ENCODE results near the gene DGKZ.

Gene DGKZ

DNA sequence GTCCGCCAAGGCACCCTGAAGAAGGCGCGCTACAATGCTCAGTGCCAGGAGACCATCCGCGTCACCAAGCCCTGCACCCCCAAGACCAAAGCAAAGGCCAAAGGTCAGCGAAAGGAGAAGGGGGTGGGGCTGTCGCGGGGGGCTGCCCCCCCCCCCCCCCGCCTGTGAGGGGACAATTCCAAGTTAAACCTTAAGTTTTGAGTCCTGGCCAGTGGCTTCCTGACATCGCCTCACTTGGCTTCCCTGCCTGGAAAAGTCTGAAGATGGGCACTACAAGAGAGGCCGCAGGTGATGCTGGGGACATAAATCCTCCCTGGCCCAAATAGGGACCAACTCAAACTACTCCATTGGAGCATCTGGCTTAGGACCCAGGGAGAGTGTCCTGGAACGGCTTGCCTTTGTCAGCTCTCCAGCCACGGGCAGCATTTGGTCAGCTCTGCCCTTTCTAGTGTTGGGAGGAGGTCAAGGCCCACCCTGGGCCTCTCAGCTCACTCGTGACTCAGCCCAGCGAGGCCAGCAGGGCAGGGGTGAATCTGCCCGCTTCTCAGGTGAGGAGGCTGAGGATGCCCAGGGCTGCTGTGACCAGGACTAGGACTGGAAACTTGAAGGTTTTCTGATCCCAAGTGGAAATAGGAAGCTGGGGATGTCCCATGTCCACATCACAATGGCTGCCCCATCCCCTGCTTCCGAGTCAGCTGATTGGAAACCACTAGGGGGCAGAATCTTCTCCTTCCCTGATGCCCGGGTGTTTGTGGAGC lies 35.6 kb downstream of the DGKZ start:
- peak overlapping the region; percentile 92 for H3K9ac ChIP-seq (ENCODE audit: insufficient read length, low read depth)
- DNase-seq (ENCODE audit: low read depth, low spot score) = no peak

DNA sequence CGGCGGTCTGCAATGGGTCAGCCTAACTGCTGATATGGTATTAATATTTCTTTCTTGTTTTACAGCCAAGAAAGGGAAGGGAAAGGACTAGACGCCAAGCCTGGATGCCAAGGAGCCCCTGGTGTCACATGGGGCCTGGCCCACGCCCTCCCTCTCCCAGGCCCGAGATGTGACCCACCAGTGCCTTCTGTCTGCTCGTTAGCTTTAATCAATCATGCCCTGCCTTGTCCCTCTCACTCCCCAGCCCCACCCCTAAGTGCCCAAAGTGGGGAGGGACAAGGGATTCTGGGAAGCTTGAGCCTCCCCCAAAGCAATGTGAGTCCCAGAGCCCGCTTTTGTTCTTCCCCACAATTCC lies 36.1 kb downstream of the DGKZ start:
- peak overlapping the region; percentile 10 for H3K4me3 ChIP-seq (ENCODE audit: insufficient read length, low read depth)
- peaks cover 34% of the 10 kb centered on the region for H3K36me3 ChIP-seq (ENCODE audit: insufficient read depth, insufficient read length, low read length)
- DNase-seq (ENCODE audit: low read depth, low spot score) = no peak
- H3K4me1 ChIP-seq (ENCODE audit: insufficient read depth, insufficient read length) = peaks cover 34% of the 10 kb centered on the region
- TF ChIP-seq ZNF274 (IDR thresholded peaks at IDR 0.05; ENCODE audit: low read depth, low read length) = no peak
- TF ChIP-seq YY1 (IDR thresholded peaks at IDR 0.05; ENCODE audit: insufficient read depth, insufficient read length) = no peak
- TF ChIP-seq SUZ12 (IDR thresholded peaks at IDR 0.05; ENCODE audit: extremely low read depth, insufficient read depth, insufficient read length) = no peak
- no peaks in the 10 kb centered on the region for H3K9me3 ChIP-seq (ENCODE audit: insufficient read depth, low read length)
- H3K27me3 ChIP-seq (ENCODE audit: insufficient read depth, insufficient read length) = peaks cover 22% of the 10 kb centered on the region
- peak overlapping the region; percentile 92 for H3K9ac ChIP-seq (ENCODE audit: insufficient read length, low read depth)

More for the DNA sequence above, 35.6 kb downstream of the DGKZ start:
- TF ChIP-seq ZNF274 (IDR thresholded peaks at IDR 0.05; ENCODE audit: low read depth, low read length) (no peak), YY1 (IDR thresholded peaks at IDR 0.05; ENCODE audit: insufficient read depth, insufficient read length) (peak; percentile 59)
- Histone ChIP-seq H3K4me3 (ENCODE audit: insufficient read length, low read depth) (peak overlapping the region; percentile 98), H3K4me1 (ENCODE audit: insufficient read depth, insufficient read length) (peaks cover 32% of the 10 kb centered on the region), H3K36me3 (ENCODE audit: insufficient read depth, insufficient read length, low read length) (peaks cover 39% of the 10 kb centered on the region), H3K9me3 (ENCODE audit: insufficient read depth, low read length) (no peaks in the 10 kb centered on the region), H3K27me3 (ENCODE audit: insufficient read depth, insufficient read length) (peaks cover 16% of the 10 kb centered on the region)

DNA sequence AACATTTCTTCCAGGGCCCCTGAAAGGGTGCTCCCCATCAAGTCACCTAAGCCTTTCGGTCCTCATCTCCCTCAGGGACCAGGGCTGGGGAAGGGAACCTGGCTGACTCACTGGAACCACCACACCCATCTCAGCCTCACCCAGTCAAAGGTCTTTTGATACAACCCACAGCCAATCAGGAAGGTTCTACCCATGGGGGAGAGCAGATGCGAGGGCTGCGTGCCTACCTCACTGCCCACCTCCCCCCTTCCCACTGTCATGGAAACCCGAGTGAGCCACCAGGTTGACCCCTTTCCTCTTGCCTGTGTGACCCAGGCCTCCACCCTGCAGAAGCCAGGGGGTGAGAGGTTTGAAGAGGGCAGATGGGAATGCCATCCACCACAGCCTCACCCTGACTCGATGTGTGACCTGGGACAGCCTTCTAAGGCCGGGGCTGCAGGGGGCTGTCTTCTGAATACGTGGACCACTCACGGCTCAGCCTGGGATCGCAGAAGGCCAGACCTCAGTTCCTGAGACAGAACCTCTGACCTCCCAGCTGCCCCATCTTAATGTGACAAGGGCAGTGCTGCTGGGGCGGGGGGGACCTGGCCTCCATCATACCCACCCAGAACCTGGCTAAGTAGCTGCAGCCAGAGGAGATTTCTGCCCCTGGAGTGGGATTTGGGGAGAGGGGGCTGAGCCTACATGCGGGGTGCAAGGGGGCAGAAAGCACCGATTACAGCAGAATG lies 36.9 kb downstream of the DGKZ start:
- Histone ChIP-seq H3K9ac (ENCODE audit: insufficient read length, low read depth) (no peak overlapping the region), H3K9me3 (ENCODE audit: insufficient read depth, low read length) (no peaks in the 10 kb centered on the region), H3K4me1 (ENCODE audit: insufficient read depth, insufficient read length) (peaks cover 36% of the 10 kb centered on the region), H3K4me3 (ENCODE audit: insufficient read length, low read depth) (no peak overlapping the region), H3K27me3 (ENCODE audit: insufficient read depth, insufficient read length) (peaks cover 30% of the 10 kb centered on the region), H3K36me3 (ENCODE audit: insufficient read depth, insufficient read length, low read length) (peaks cover 26% of the 10 kb centered on the region)
- DNase-seq (ENCODE audit: low read depth, low spot score) = no peak
- TF ChIP-seq ZNF274 (IDR thresholded peaks at IDR 0.05; ENCODE audit: low read depth, low read length) = no peak

DNA sequence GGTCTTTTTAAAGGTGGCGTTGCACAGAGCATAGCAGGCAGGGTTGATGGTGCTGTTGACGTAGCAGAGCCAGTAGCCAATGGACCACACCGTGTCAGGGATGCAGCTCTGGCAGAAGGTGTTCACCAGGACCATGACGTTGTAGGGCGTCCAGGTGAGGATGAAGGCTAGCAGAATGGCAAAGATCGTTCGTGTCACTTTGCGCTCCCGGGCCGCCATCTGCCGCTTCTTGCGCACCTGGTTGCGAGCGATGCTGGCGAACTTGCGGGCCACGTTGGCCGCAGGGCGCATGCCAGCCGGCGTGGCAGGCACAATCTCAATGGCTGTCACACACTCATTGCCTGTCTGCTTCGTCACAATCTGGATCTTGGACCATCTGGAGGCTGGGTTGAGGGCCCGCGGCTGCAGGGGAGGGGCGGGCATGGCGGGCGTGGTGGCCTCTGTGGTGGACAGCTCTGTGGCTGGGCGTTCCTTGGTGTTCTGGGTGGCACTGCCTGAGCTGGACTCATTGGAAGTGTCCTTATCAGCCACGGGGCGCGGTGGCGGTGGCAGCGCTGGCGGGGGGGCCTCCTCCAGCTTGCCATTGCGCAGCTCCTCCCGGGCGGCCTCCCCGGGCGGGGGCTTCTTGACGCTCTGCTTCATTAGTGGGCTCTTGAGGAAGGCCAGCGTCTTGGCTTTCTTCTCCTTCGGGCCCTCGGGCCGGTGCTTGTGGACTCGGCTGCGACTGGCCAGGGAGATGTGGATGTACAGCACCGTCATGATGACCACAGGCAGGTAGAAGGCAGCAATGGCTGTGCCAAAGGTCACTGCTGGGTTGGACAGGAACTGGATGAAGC lies 38.1 kb downstream of the DGKZ start:
- TF ChIP-seq SUZ12 (IDR thresholded peaks at IDR 0.05; ENCODE audit: extremely low read depth, insufficient read depth, insufficient read length) (no peak), YY1 (IDR thresholded peaks at IDR 0.05; ENCODE audit: insufficient read depth, insufficient read length) (no peak), ZNF274 (IDR thresholded peaks at IDR 0.05; ENCODE audit: low read depth, low read length) (no peak)
- no peak for DNase-seq (ENCODE audit: low read depth, low spot score)
- peaks cover 42% of the 10 kb centered on the region for H3K27me3 ChIP-seq (ENCODE audit: insufficient read depth, insufficient read length)
- peaks cover 44% of the 10 kb centered on the region for H3K4me1 ChIP-seq (ENCODE audit: insufficient read depth, insufficient read length)
- no peaks in the 10 kb centered on the region for H3K9me3 ChIP-seq (ENCODE audit: insufficient read depth, low read length)
- H3K9ac ChIP-seq (ENCODE audit: insufficient read length, low read depth) = no peak overlapping the region
- H3K4me3 ChIP-seq (ENCODE audit: insufficient read length, low read depth) = no peak overlapping the region
- H3K36me3 ChIP-seq (ENCODE audit: insufficient read depth, insufficient read length, low read length) = peaks cover 23% of the 10 kb centered on the region

DNA sequence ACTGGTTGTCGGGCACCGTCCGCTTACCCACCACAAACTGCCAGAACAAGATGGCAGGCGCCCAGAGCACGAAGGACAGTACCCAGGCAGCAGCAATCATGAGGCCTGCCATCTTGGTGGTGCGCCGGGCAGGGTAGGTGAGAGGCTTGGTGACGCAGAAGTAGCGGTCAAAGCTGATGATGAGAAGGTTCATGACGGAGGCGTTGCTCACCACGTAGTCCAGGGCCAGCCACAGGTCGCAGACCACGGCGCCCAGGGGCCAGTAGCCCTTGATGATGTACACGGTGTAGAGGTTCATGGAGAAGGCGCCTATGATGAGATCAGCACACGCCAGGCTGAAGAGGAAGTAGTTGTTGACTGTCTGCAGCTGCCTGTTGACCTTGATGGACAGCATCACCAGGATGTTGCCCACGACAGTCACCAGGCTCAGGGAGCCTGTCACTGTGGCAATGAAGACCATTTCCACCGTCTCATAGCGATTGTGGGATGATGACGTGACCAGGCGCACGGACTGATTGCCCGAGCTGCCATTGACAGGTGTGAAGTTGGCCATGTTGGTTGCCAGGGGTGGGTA lies 38.8 kb downstream of the DGKZ start:
- H3K9me3 ChIP-seq (ENCODE audit: insufficient read depth, low read length) = no peaks in the 10 kb centered on the region
- no peak for DNase-seq (ENCODE audit: low read depth, low spot score)
- TF ChIP-seq ZNF274 (IDR thresholded peaks at IDR 0.05; ENCODE audit: low read depth, low read length) = no peak
- no peak for TF ChIP-seq YY1 (IDR thresholded peaks at IDR 0.05; ENCODE audit: insufficient read depth, insufficient read length)
- TF ChIP-seq SUZ12 (IDR thresholded peaks at IDR 0.05; ENCODE audit: extremely low read depth, insufficient read depth, insufficient read length) = no peak
- H3K4me3 ChIP-seq (ENCODE audit: insufficient read length, low read depth) = no peak overlapping the region
- no peak overlapping the region for H3K9ac ChIP-seq (ENCODE audit: insufficient read length, low read depth)
- peaks cover 23% of the 10 kb centered on the region for H3K36me3 ChIP-seq (ENCODE audit: insufficient read depth, insufficient read length, low read length)
- H3K27me3 ChIP-seq (ENCODE audit: insufficient read depth, insufficient read length) = peaks cover 49% of the 10 kb centered on the region
- H3K4me1 ChIP-seq (ENCODE audit: insufficient read depth, insufficient read length) = peaks cover 49% of the 10 kb centered on the region

DNA sequence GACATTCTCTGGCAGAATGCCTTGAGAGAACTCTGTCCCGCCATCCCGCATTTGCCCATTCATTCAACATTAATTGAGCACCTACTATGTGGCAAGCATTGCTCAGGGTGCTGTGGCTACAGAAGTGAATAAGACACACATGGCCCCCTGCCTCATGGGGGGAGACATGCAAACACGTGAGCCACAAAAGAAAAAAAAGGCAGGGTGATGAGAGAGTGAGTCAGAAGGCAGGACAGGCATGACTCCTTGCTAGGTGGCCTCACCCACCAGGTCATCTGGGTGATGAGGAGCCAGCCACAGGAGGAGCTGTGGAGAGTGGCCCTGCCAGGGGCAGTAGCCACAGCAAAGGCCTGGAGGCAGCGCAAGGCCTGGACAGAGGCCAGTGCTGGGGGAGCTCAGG lies 39.4 kb downstream of the DGKZ start:
- peaks cover 23% of the 10 kb centered on the region for H3K36me3 ChIP-seq (ENCODE audit: insufficient read depth, insufficient read length, low read length)
- no peak overlapping the region for H3K4me3 ChIP-seq (ENCODE audit: insufficient read length, low read depth)
- TF ChIP-seq YY1 (IDR thresholded peaks at IDR 0.05; ENCODE audit: insufficient read depth, insufficient read length) = no peak
- TF ChIP-seq SUZ12 (IDR thresholded peaks at IDR 0.05; ENCODE audit: extremely low read depth, insufficient read depth, insufficient read length) = no peak
- no peak for TF ChIP-seq ZNF274 (IDR thresholded peaks at IDR 0.05; ENCODE audit: low read depth, low read length)
- peaks cover 49% of the 10 kb centered on the region for H3K4me1 ChIP-seq (ENCODE audit: insufficient read depth, insufficient read length)
- no peaks in the 10 kb centered on the region for H3K9me3 ChIP-seq (ENCODE audit: insufficient read depth, low read length)
- H3K27me3 ChIP-seq (ENCODE audit: insufficient read depth, insufficient read length) = peaks cover 52% of the 10 kb centered on the region
- H3K9ac ChIP-seq (ENCODE audit: insufficient read length, low read depth) = no peak overlapping the region
- no peak for DNase-seq (ENCODE audit: low read depth, low spot score)

Measured in NT2/D1 (cell line).